ENCODE data around the gene BMP6. TPM values are rescaled to one million over a fixed set of nuclear protein-coding genes. Genes with fewer than 3 reads are reported as not detected.

Gene BMP6
- total and polyA plus RNA-seq, 2 experiments from 2014 or later = 0.84 to 2.8 TPM

DNA sequence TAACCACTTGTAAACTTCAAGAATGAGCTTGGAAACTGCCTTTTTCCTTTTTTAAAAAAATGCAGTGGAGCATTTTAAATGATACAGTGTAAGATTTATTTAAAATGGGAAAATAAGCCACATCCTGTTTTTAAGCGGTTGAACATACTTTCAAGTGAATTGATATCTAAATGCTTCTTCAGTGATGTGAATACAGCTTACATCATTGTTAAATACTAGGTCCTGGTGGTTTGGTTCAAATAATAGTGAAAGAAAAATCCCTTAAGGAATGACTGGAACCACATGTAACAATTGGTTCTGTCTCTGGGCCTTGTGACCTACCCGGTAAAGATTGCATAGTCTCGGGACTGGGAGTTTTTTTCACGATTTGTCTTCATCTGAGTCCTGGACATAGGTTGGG, 44.2 kb downstream of the BMP6 start:
- Mint-ChIP-seq H3K36me3 (ENCODE audit: low read depth) (no peaks in the 10 kb centered on the region; the same call in 2 of the 3 replicates), H3K4me1 (peaks cover 42% of the 10 kb centered on the region), H3K27ac (peak overlapping the region; percentile 89), H3K4me3 (peak overlapping the region; percentile 27; the same call in 1 of the 3 replicates), H3K27me3 (ENCODE audit: insufficient read depth, low read depth, poor library complexity) (peaks cover 2% of the 10 kb centered on the region), H3K9me3 (no peaks in the 10 kb centered on the region)
- TF ChIP-seq CTCF (conservative IDR thresholded peaks at IDR 0.05; ENCODE audit: low read depth in 2 of 2) (no peak), POLR2AphosphoS5 (IDR thresholded peaks at IDR 0.05; ENCODE audit: low read depth) (no peak), ZNF331 (CRISPR knock-in tag; IDR thresholded peaks at IDR 0.05; ENCODE audit: low read depth) (no peak), NANOG (IDR thresholded peaks at IDR 0.05; ENCODE audit: borderline replicate concordance) (no peak), CREB1 (CRISPR knock-in tag; IDR thresholded peaks at IDR 0.05; ENCODE audit: low read depth) (no peak), EZH2phosphoT487 (IDR thresholded peaks at IDR 0.05; ENCODE audit: unreplicated experiment) (no peak), ETS1 (IDR thresholded peaks at IDR 0.05) (no peak), EZH2 (IDR thresholded peaks at IDR 0.05; ENCODE audit: low read depth, unreplicated experiment) (no peak), JUNB (IDR thresholded peaks at IDR 0.05; ENCODE audit: unreplicated experiment) (no peak), ZNF114 (CRISPR knock-in tag; IDR thresholded peaks at IDR 0.05) (no peak), STAT1 (IDR thresholded peaks at IDR 0.05; ENCODE audit: unreplicated experiment) (no peak)
- TF ChIP-seq, protein P1, sequence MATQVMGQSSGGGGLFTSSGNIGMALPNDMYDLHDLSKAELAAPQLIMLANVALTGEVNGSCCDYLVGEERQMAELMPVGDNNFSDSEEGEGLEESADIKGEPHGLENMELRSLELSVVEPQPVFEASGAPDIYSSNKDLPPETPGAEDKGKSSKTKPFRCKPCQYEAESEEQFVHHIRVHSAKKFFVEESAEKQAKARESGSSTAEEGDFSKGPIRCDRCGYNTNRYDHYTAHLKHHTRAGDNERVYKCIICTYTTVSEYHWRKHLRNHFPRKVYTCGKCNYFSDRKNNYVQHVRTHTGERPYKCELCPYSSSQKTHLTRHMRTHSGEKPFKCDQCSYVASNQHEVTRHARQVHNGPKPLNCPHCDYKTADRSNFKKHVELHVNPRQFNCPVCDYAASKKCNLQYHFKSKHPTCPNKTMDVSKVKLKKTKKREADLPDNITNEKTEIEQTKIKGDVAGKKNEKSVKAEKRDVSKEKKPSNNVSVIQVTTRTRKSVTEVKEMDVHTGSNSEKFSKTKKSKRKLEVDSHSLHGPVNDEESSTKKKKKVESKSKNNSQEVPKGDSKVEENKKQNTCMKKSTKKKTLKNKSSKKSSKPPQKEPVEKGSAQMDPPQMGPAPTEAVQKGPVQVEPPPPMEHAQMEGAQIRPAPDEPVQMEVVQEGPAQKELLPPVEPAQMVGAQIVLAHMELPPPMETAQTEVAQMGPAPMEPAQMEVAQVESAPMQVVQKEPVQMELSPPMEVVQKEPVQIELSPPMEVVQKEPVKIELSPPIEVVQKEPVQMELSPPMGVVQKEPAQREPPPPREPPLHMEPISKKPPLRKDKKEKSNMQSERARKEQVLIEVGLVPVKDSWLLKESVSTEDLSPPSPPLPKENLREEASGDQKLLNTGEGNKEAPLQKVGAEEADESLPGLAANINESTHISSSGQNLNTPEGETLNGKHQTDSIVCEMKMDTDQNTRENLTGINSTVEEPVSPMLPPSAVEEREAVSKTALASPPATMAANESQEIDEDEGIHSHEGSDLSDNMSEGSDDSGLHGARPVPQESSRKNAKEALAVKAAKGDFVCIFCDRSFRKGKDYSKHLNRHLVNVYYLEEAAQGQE (IDR thresholded peaks at IDR 0.05; ENCODE audit: unreplicated experiment) = no peak
- TF ChIP-seq, protein P2, sequence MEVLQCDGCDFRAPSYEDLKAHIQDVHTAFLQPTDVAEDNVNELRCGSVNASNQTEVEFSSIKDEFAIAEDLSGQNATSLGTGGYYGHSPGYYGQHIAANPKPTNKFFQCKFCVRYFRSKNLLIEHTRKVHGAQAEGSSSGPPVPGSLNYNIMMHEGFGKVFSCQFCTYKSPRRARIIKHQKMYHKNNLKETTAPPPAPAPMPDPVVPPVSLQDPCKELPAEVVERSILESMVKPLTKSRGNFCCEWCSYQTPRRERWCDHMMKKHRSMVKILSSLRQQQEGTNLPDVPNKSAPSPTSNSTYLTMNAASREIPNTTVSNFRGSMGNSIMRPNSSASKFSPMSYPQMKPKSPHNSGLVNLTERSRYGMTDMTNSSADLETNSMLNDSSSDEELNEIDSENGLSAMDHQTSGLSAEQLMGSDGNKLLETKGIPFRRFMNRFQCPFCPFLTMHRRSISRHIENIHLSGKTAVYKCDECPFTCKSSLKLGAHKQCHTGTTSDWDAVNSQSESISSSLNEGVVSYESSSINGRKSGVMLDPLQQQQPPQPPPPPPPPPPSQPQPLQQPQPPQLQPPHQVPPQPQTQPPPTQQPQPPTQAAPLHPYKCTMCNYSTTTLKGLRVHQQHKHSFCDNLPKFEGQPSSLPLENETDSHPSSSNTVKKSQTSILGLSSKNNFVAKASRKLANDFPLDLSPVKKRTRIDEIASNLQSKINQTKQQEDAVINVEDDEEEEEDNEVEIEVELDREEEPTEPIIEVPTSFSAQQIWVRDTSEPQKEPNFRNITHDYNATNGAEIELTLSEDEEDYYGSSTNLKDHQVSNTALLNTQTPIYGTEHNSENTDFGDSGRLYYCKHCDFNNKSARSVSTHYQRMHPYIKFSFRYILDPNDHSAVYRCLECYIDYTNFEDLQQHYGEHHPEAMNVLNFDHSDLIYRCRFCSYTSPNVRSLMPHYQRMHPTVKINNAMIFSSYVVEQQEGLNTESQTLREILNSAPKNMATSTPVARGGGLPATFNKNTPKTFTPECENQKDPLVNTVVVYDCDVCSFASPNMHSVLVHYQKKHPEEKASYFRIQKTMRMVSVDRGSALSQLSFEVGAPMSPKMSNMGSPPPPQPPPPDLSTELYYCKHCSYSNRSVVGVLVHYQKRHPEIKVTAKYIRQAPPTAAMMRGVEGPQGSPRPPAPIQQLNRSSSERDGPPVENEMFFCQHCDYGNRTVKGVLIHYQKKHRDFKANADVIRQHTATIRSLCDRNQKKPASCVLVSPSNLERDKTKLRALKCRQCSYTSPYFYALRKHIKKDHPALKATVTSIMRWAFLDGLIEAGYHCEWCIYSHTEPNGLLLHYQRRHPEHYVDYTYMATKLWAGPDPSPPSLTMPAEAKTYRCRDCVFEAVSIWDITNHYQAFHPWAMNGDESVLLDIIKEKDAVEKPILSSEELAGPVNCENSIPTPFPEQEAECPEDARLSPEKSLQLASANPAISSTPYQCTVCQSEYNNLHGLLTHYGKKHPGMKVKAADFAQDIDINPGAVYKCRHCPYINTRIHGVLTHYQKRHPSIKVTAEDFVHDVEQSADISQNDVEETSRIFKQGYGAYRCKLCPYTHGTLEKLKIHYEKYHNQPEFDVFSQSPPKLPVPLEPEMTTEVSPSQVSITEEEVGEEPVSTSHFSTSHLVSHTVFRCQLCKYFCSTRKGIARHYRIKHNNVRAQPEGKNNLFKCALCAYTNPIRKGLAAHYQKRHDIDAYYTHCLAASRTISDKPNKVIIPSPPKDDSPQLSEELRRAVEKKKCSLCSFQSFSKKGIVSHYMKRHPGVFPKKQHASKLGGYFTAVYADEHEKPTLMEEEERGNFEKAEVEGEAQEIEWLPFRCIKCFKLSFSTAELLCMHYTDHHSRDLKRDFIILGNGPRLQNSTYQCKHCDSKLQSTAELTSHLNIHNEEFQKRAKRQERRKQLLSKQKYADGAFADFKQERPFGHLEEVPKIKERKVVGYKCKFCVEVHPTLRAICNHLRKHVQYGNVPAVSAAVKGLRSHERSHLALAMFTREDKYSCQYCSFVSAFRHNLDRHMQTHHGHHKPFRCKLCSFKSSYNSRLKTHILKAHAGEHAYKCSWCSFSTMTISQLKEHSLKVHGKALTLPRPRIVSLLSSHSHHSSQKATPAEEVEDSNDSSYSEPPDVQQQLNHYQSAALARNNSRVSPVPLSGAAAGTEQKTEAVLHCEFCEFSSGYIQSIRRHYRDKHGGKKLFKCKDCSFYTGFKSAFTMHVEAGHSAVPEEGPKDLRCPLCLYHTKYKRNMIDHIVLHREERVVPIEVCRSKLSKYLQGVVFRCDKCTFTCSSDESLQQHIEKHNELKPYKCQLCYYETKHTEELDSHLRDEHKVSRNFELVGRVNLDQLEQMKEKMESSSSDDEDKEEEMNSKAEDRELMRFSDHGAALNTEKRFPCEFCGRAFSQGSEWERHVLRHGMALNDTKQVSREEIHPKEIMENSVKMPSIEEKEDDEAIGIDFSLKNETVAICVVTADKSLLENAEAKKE (CRISPR knock-in tag; IDR thresholded peaks at IDR 0.05) = no peak
- Histone ChIP-seq H3K9me2 (ENCODE audit: insufficient read depth) (peaks cover 2% of the 10 kb centered on the region; the same call in 1 of the 2 replicates), H3K79me2 (replicated peaks; ENCODE audit: insufficient read depth) (no peaks in the 10 kb centered on the region), H3F3A (replicated peaks; ENCODE audit: low read depth) (no peaks in the 10 kb centered on the region), H4K20me1 (replicated peaks; ENCODE audit: insufficient read depth) (no peaks in the 10 kb centered on the region), H3K27ac (ENCODE audit: low read depth) (0 out of 2 replicates have a peak overlapping the region, but pooled peaks have one; percentile 36), H3K4me1 (ENCODE audit: insufficient read depth) (peaks cover 27% of the 10 kb centered on the region), H3K4me3 (no peak overlapping the region), H3K27me3 (ENCODE audit: insufficient read depth) (no peaks in the 10 kb centered on the region), H2AFZ (no peak overlapping the region), H3K36me3 (ENCODE audit: insufficient read depth) (no peaks in the 10 kb centered on the region), H3K4me2 (peak overlapping the region; percentile 54)
- ATAC-seq (no peak), DNase-seq (ENCODE audit: low spot score) (no peak)
